Panc1 (cell line): ENCODE data around the gene SMYD4. TPM values are rescaled to one million over a fixed set of nuclear protein-coding genes. Genes with fewer than 3 reads are reported as not detected.
A peak's percentile ranks its signal among the peaks of the same experiment; 100 is the strongest.
"Not testable (repeated sequence)": the region's sequence is repeated elsewhere in the genome, so short reads cannot be mapped to it uniquely, and the experiment has no call there.

Source experiments
- ATAC-seq: fragments of 200-7000 bp; cut with Tn5 transposase; 2 replicates; pipeline ENCODE4 v1.9.1; 2020; ENCODE audit warnings: mild to moderate bottlenecking, moderate library complexity
- BruUV-seq: library from RNA; stranded (reverse); fragments of 400-500 nt; replicated peaks from 2 replicates; lab custom pipeline; 2021; lab: Mats Ljungman, UMichigan
- CTCF ChIA-PET: fragments of 300-600 bp; sonication (Branson Sonifier 250); formaldehyde crosslinking; loops from one replicate; lab custom pipeline; 2022; ENCODE audit warnings: antibody characterized with exemption; lab: Charles Lee
- POLR2A ChIA-PET: fragments of 300-600 bp; sonication (Branson Sonifier 250); formaldehyde crosslinking; loops from one replicate; lab custom pipeline; 2022; ENCODE audit warnings: antibody characterized with exemption; lab: Charles Lee
- DNase-seq: peaks from one replicate; pipeline ENCODE4 v3.0.0-alpha.2; 2010; ENCODE audit warnings: low read depth, low spot score
- H3K27ac ChIP-seq: 2 replicates; pipeline ENCODE4 v1.5.1; 2011; ENCODE audit warnings: mild to moderate bottlenecking, low read length, inconsistent platforms
- H3K27me3 ChIP-seq: fragments of 200-500 bp; sonication (Bioruptor generic); 2 replicates; pipeline ENCODE4 v1.6.0; 2014; ENCODE audit warnings: low read length, inconsistent platforms; ENCODE audit not compliant: control insufficient read depth, insufficient read depth
- H3K36me3 ChIP-seq: fragments of 200-500 bp; sonication (Bioruptor generic); 2 replicates; pipeline ENCODE4 v1.5.1; 2014; ENCODE audit warnings: inconsistent platforms, mild to moderate bottlenecking, low read length, moderate library complexity; ENCODE audit not compliant: control insufficient read depth, insufficient read depth
- H3K4me1 ChIP-seq: 2 replicates; pipeline ENCODE4 v1.5.1; 2011; ENCODE audit warnings: inconsistent platforms, mild to moderate bottlenecking, low read length, moderate library complexity; ENCODE audit not compliant: control insufficient read depth, insufficient read depth
- H3K4me3 ChIP-seq, 2 experiments: 2 replicates each; pipeline ENCODE4 v1.5.1; 2011 to 2012; ENCODE audit warnings: low read depth in 2 of 2, low read length in 2 of 2, mild to moderate bottlenecking in 2 of 2, inconsistent platforms in 1 of 2, moderate library complexity in 1 of 2
- H3K9me3 ChIP-seq: fragments of 200-500 bp; sonication (Bioruptor generic); 2 replicates; pipeline ENCODE4 v1.5.1; 2014; ENCODE audit warnings: low read depth, mild to moderate bottlenecking, inconsistent platforms, low read length, moderate library complexity; ENCODE audit not compliant: control insufficient read depth, insufficient read depth
- POLR2AphosphoS5 ChIP-seq: IDR thresholded peaks from 2 replicates; pipeline ENCODE4 v1.6.1; 2012; ENCODE audit warnings: mild to moderate bottlenecking, low read depth, low read length, moderate library complexity
- SIN3A ChIP-seq: IDR thresholded peaks from 2 replicates; pipeline ENCODE4 v1.6.1; 2012; ENCODE audit warnings: low read depth, mild to moderate bottlenecking, low read length, moderate library complexity, borderline replicate concordance; ENCODE audit not compliant: insufficient read depth
- TCF7L2 ChIP-seq: IDR thresholded peaks from 2 replicates; pipeline ENCODE4 v1.6.1; 2011; ENCODE audit warnings: mild to moderate bottlenecking, low read depth, low read length, inconsistent platforms
- in situ Hi-C: cut with HindIII; loops from 2 replicates; pipeline ENCODE4 v1.10.0; 2016; ENCODE audit warnings: low sequenced_read_pairs, low pct_unique_long_range_greater_than_20kb
- intact Hi-C: fragments of 100-400 bp; cut with micrococcal nuclease; formaldehyde crosslinking; loops from one replicate; pipeline ENCODE4 v1.10.0; 2022; ENCODE audit not compliant: unreplicated experiment
- total RNA-seq: library from RNA; stranded (reverse); gene quantifications from one replicate; pipeline ENCODE4 v1.2.1, GENCODE V29; 2021; ENCODE audit not compliant: unreplicated experiment
- TF ChIP-seq, protein P1 (sequence below): fragments of 450-650 bp; IDR thresholded peaks from 2 replicates; pipeline ENCODE4 v1.5.1; 2017; ENCODE audit warnings: mild to moderate bottlenecking
- TF ChIP-seq, protein P2 (sequence below), 2 experiments: IDR thresholded peaks; 2 replicates each; pipeline ENCODE4 v1.6.1; 2011 to 2012; ENCODE audit warnings: low read depth in 2 of 2, control low read depth in 1 of 2, low read length in 1 of 2, mild to moderate bottlenecking in 1 of 2, moderate library complexity in 1 of 2; ENCODE audit not compliant: insufficient read depth in 1 of 2

SMYD4 gene
- total RNA-seq, 1 experiment from 2014 or later = 17.1 TPM

GRCh38 chr17:1800240-1800639 is 29.5 kb downstream of the SMYD4 start:
- Histone ChIP-seq H3K36me3 (no peaks in the 10 kb centered on the region; the same call in 1 of the 2 replicates), H3K27me3 (no peaks in the 10 kb centered on the region), H3K4me1 (no peaks in the 10 kb centered on the region), H3K9me3 (no peaks in the 10 kb centered on the region), H3K4me3 (no peak overlapping the region), H3K27ac (no peak overlapping the region)
- in situ Hi-C loops = no loop called here
- TSS peak; percentile 62 for BruUV-seq
- POLR2A ChIA-PET = no interaction called here
- CTCF ChIA-PET = no interaction called here
- TF ChIP-seq, protein P1, sequence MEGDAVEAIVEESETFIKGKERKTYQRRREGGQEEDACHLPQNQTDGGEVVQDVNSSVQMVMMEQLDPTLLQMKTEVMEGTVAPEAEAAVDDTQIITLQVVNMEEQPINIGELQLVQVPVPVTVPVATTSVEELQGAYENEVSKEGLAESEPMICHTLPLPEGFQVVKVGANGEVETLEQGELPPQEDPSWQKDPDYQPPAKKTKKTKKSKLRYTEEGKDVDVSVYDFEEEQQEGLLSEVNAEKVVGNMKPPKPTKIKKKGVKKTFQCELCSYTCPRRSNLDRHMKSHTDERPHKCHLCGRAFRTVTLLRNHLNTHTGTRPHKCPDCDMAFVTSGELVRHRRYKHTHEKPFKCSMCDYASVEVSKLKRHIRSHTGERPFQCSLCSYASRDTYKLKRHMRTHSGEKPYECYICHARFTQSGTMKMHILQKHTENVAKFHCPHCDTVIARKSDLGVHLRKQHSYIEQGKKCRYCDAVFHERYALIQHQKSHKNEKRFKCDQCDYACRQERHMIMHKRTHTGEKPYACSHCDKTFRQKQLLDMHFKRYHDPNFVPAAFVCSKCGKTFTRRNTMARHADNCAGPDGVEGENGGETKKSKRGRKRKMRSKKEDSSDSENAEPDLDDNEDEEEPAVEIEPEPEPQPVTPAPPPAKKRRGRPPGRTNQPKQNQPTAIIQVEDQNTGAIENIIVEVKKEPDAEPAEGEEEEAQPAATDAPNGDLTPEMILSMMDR = no peak
- TF ChIP-seq TCF7L2 = no peak
- intact Hi-C loops = no loop called here
- ATAC-seq (no peak), DNase-seq (no peak)

DNA sequence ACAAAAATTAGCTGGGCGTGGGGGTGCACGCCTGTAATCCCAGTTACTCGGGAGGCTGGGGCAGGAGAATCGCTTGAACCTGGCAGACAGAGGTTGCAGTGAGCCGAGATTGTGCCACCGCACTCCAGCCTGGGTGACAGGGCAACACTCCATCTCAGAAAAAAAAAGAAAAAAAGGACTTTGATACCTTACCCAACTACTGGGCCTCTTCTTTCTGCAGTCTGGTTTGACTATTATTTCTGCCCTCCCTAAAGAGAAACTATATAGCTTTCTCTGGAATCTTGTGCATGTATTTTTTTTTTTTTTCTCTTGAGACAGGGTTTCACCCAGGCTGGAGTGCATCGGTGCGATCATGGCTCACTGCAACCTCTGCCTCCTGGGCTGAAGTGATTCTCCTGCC is 31.9 kb downstream of the SMYD4 start:
- H3K27ac ChIP-seq, ATAC-seq, POLR2A ChIA-PET, DNase-seq, in situ Hi-C loops, H3K9me3 ChIP-seq, H3K4me3 ChIP-seq, BruUV-seq, H3K4me1 ChIP-seq, H3K27me3 ChIP-seq, CTCF ChIA-PET, H3K36me3 ChIP-seq, intact Hi-C loops: not testable (repeated sequence)

- TF ChIP-seq SIN3A = no peak
- no peak for TF ChIP-seq POLR2AphosphoS5
- TF ChIP-seq, protein P2, sequence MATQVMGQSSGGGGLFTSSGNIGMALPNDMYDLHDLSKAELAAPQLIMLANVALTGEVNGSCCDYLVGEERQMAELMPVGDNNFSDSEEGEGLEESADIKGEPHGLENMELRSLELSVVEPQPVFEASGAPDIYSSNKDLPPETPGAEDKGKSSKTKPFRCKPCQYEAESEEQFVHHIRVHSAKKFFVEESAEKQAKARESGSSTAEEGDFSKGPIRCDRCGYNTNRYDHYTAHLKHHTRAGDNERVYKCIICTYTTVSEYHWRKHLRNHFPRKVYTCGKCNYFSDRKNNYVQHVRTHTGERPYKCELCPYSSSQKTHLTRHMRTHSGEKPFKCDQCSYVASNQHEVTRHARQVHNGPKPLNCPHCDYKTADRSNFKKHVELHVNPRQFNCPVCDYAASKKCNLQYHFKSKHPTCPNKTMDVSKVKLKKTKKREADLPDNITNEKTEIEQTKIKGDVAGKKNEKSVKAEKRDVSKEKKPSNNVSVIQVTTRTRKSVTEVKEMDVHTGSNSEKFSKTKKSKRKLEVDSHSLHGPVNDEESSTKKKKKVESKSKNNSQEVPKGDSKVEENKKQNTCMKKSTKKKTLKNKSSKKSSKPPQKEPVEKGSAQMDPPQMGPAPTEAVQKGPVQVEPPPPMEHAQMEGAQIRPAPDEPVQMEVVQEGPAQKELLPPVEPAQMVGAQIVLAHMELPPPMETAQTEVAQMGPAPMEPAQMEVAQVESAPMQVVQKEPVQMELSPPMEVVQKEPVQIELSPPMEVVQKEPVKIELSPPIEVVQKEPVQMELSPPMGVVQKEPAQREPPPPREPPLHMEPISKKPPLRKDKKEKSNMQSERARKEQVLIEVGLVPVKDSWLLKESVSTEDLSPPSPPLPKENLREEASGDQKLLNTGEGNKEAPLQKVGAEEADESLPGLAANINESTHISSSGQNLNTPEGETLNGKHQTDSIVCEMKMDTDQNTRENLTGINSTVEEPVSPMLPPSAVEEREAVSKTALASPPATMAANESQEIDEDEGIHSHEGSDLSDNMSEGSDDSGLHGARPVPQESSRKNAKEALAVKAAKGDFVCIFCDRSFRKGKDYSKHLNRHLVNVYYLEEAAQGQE (IDR thresholded peaks at IDR 0.05; ENCODE audit: insufficient read depth in 1 of 2, low read depth in 2 of 2, low read length in 1 of 2) = no peak
- TF ChIP-seq, protein P1 = no peak
- no peak for TF ChIP-seq TCF7L2
- no peak overlapping the region for H3K27ac ChIP-seq
- no TSS peak for BruUV-seq
- H3K4me3 ChIP-seq = no peak overlapping the region
- intact Hi-C loops (no loop called here), in situ Hi-C loops (no loop called here)
- ChIA-PET POLR2A (no interaction called here), CTCF (no interaction called here)
- no peaks in the 10 kb centered on the region for H3K9me3 ChIP-seq
- H3K4me1 ChIP-seq = no peaks in the 10 kb centered on the region
- DNase-seq = no peak
- no peaks in the 10 kb centered on the region; the same call in 1 of the 2 replicates for H3K36me3 ChIP-seq
- no peak for ATAC-seq
- no peaks in the 10 kb centered on the region for H3K27me3 ChIP-seq
Observed at GRCh38 chr17:1797323-1797722, 32.4 kb downstream of the SMYD4 start.
